ENCODE results near the gene LENEP.

LENEP gene

DNA sequence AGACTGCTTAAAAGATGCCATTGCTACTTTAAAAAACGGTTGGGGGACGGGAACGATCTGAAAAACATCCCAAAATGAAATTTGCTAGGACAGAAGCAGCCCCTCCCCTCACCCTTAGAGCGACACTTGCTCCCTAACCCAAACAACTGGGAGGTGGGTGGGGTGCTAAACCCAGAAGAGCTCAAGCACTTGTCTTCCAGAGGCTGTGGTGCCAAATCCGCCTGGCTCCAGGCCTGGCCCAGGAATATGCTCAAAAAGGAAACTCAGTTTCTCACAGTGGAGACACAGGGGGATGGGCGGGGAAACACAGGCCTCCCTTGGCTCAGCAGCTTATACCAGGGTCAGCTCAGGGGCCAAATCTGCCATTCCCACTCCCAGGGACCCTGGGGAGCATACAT is 36.8 kb upstream of the LENEP start:
- Histone ChIP-seq H3K27ac (peak overlapping the region; percentile 80 to 84), H3K4me3 (peak overlapping the region; percentile 72)
- no peak for DNase-seq (ENCODE audit: low spot score)
- TF ChIP-seq, protein P1, sequence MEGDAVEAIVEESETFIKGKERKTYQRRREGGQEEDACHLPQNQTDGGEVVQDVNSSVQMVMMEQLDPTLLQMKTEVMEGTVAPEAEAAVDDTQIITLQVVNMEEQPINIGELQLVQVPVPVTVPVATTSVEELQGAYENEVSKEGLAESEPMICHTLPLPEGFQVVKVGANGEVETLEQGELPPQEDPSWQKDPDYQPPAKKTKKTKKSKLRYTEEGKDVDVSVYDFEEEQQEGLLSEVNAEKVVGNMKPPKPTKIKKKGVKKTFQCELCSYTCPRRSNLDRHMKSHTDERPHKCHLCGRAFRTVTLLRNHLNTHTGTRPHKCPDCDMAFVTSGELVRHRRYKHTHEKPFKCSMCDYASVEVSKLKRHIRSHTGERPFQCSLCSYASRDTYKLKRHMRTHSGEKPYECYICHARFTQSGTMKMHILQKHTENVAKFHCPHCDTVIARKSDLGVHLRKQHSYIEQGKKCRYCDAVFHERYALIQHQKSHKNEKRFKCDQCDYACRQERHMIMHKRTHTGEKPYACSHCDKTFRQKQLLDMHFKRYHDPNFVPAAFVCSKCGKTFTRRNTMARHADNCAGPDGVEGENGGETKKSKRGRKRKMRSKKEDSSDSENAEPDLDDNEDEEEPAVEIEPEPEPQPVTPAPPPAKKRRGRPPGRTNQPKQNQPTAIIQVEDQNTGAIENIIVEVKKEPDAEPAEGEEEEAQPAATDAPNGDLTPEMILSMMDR (IDR thresholded peaks at IDR 0.05), result no peak

DNA sequence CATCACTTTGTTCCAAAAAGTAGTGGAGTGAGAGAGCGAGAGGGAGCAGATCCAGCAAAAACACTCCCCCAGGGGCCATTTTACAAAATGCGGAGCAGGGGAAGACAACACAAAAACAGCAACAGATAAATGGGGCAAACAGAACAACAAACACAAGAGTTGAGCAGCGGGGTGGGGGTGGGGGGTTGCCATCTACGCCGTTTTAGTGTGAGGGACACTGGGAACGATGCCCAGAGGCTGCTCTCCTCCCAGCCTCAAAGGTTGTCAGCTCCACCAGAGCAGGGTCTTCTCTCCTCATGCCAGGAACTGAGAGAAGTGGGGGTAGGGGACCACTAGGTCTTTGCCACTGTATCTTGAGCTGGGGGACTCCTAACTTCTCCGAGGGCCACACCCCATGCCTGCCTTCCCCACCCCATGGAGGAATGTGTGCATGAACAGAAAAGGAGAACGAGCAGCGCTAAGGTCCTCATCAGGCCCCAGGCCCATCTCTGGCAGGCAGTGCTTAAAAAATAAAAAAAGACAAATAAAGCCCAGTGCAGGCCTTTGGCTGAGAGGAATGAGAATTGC is 36.2 kb upstream of the LENEP start:
- TF ChIP-seq, protein P1 (IDR thresholded peaks at IDR 0.05), result no peak
- no peak for DNase-seq (ENCODE audit: low spot score)
- Histone ChIP-seq H3K4me3 (peak overlapping the region; percentile 72), H3K27ac (peak overlapping the region; percentile 80 to 84)

DNA sequence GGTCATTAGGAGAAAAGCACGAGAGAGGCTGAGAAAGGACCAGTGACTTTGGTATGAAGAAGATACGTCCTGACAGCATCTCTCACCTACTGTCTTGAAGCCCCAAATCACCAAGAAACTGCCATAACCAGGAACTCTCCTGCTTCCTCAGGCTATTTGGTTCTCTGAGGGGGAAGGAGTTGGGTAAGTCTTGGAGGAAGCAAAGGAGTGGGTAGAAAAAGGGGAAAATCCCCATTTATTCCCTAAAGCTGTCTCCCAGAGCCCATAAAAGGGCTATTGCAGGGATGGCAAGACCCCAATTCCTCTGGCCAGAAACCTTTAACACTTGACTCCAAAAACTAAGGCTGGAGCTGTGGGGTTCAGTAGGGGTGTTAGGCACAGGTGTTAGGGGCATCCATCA is 35.4 kb upstream of the LENEP start:
- no peak for DNase-seq (ENCODE audit: low spot score)
- H3K4me3 ChIP-seq, result no peak overlapping the region
- H3K27ac ChIP-seq, result no peak overlapping the region
- TF ChIP-seq, protein P1 (IDR thresholded peaks at IDR 0.05), result no peak

DNA sequence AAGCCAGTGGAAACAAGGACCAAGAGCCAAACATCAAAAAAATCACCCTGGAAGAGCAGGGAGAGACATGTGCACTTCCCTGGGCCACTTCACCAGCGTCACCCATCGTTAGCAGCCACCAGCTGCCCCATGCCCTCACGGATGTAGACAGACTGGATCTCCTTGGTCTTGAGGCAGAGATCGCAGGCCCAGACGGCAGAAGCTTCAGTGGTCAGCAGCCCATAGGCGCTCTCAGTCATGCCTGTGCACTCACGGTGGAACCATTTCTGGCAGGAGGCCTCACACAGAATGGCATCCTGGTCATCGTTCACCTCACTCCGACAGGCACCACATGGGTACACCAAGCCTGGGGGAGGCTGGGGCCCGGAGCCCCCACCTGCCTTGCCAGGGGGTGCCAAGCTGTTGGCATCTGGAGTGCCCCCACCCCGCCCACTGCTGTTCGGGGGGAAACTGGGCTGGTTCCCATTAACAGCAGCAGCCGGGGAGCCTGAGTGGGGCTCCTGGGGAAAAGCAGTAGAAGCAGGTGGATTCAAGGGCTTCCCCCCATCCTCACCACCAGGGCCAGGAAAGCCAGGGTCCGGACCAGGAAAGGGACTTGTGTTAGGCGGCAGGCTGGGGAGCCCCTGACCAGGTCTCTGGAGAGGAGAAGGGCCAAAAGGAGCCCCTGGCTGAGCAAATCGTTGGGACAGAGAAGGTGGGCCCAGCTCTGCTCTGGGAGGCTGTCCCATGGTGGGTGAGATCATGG is 34.5 kb upstream of the LENEP start:
- peak overlapping the region in 1 of 2 donors; percentile 25 for H3K27ac ChIP-seq
- TF ChIP-seq, protein P1 (IDR thresholded peaks at IDR 0.05), result no peak
- DNase-seq (ENCODE audit: low spot score), result no peak
- no peak overlapping the region for H3K4me3 ChIP-seq

DNA sequence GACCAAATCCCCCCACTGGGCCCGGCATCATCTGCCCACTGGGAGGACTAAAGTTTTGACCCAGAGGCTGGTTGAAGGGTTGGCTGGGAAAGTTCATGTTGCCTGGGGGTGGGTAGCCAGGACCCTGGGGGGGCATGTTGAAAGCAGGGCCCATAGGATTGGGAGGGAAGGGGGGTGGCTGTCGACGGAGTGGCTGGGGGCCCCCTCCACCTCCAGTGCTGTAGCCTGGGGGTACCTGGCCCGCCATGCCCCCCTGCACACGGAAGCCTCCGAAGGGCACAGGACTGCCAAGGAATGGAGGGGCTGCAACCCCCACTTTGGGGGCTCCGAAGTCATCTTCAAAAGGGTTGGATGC is 34.0 kb upstream of the LENEP start:
- DNase-seq (ENCODE audit: low spot score), result no peak
- peak overlapping the region in 1 of 2 donors; percentile 25 for H3K27ac ChIP-seq
- TF ChIP-seq, protein P1 (IDR thresholded peaks at IDR 0.05), result no peak
- no peak overlapping the region for H3K4me3 ChIP-seq

DNA sequence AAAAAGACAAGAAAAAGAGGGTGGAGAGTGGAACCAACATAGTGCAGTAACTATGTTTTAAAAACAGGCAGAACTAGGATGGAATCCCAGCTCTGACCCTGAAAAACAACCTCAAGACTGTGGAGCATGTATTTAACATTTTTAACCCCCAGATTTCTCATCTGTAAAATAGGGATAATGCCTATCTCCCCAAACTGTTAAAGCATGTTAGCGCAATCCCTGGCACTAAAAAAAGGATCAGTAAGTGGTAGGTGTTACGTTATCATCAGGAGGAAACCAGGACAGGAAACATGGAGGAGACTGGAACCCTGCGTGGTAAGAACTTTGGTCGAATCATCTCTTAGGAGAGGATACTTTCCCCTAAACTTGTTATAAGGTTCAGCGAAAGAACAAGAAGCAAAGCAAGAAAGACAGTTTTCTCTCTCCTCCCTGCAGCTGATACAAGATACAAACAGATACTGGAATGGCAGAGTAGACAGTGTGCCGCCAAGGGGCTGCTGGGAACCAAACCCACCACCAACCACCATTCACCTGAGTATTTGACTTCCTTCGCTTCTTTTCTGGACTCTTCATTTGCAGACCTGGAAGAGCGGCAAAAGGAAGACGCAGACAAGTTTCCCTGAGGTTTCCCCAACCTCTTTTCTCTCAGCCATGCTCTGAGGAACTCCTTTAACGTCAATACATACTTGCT is 32.8 kb upstream of the LENEP start:
- DNase-seq (ENCODE audit: low spot score), result no peak
- H3K27ac ChIP-seq, result peak overlapping the region; percentile 97
- TF ChIP-seq, protein P1 (IDR thresholded peaks at IDR 0.05), result no peak
- peak overlapping the region; percentile 78 for H3K4me3 ChIP-seq
